ENCODE results near the gene ERP44.

The ERP44 gene

DNA sequence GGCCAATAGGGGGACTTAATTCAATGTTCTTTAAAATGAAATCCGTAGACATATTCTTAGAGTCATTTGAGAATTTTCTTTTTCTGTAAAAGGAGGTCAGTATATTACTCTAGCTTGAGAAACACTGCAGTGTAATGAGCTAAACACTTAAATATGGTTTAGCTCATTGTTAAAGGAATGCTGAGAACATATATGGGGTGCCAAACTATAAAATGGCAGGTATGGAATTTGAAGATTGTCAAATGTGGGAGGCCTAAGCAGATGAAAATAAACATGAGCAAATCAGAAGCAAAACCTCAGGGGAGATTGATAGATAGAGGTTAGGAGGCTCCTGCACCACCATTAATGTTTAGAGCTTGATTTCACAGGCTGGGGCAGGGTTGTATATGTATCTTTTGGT is 134.5 kb downstream of the ERP44 start:
- Histone ChIP-seq H4K20me1 (no peaks in the 10 kb centered on the region), H3K9me3 (replicated peaks in 1 of 11) (no peaks in the 10 kb centered on the region), H3K36me3 (peaks cover 34 to 99% (median 62%) of the 10 kb centered on the region in 11 experiments), H3K4me2 (no peak overlapping the region), H3K9ac (no peak overlapping the region), H3K27me3 (no peaks in the 10 kb centered on the region), H3K27ac (no peak overlapping the region), H3K4me3 (no peak overlapping the region), H3K4me1 (no peaks in the 10 kb centered on the region)
- TF ChIP-seq Cebpa-rat (IDR thresholded peaks at IDR 0.05), result no peak

DNA sequence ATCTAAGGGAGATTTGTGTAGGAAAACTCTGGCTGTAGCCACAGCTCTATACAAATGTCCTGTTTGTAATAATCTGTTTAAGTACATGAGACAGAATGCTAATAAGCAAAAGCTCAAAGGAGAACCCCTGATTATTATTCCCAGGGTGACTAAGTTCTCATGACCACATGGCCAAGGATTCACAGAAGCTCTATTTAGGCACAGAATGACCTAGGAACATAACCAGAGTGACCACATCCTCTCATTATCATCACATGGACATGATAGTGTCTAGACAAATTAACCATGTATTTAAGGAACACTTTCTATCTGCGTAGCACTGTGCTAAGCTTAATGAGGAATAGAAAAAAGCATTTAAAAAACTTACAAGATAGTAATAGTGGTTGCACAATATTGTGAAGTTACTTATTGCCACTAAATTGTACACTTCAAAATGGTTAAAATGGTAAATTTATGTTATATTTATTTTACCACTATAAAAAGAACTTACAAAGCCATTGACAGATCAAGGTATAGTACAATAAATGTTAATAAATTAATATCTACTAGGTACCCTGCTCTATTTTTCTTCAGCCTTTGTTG is 136.0 kb downstream of the ERP44 start:
- Histone ChIP-seq H3K36me3 (peaks cover 19 to 99% (median 56%) of the 10 kb centered on the region in 11 experiments), H3K4me3 (no peak overlapping the region), H3K4me1 (no peaks in the 10 kb centered on the region), H3K27ac (no peak overlapping the region), H3K4me2 (no peak overlapping the region), H4K20me1 (no peaks in the 10 kb centered on the region), H3K9ac (no peak overlapping the region), H3K27me3 (no peaks in the 10 kb centered on the region), H3K9me3 (replicated peaks in 1 of 11) (no peaks in the 10 kb centered on the region)
- no peak for TF ChIP-seq Cebpa-rat (IDR thresholded peaks at IDR 0.05)

DNA sequence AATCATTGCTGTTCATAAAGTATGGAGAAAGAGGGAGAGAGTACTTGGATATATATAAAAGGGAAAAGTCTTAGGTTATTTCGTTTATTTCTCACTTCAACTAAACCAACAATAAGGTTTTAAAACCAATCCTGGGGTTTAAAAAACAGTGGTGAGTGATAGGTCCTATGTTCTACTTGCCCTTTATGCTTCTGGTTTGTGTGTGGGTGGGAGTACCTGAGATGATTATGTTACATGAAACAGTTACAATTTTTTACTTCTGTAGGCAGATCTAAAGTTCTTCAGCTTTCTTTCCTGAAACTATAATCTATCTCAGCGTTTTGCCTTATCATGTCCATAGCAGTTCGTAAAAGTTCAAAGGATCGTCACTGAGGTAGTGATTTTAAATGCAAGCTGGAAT is 143.2 kb downstream of the ERP44 start:
- no peak overlapping the region; a peak in 1 of 22 replicates for H3K27ac ChIP-seq
- no peak for TF ChIP-seq Cebpa-rat (IDR thresholded peaks at IDR 0.05)
- H3K9me3 ChIP-seq (replicated peaks in 1 of 11), result peaks cover 0 to 20% (median 17%) of the 10 kb centered on the region in 11 experiments; a peak in 12 of 22 replicates
- no peaks in the 10 kb centered on the region; a peak in 1 of 22 replicates for H4K20me1 ChIP-seq
- H3K36me3 ChIP-seq, result peaks cover 25 to 69% (median 45%) of the 10 kb centered on the region in 11 experiments
- no peak overlapping the region for H3K9ac ChIP-seq
- H3K4me3 ChIP-seq, result no peak overlapping the region
- H3K27me3 ChIP-seq, result no peaks in the 10 kb centered on the region
- no peaks in the 10 kb centered on the region for H3K4me1 ChIP-seq
- no peak overlapping the region for H3K4me2 ChIP-seq

DNA sequence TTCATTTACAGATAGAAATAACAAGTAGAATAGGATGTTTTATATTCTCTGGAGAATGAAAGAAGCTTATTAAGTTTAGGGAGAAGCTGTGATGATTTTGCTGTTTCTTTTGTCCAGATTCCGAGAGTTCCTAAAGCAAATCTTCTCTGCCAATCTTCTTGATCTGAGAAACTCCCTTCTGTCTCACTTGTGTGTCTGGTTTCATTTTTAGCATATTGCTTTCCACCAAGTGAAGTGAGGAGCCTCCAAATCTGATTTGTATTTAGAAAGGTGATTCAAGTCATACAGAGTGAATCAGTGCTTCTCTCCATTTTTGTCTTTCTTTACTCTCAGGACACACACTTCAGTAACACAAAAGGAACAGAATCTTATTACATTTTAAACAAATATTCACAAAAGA is 144.0 kb downstream of the ERP44 start:
- H3K36me3 ChIP-seq, result peaks cover 21 to 61% (median 40%) of the 10 kb centered on the region in 11 experiments
- H3K27me3 ChIP-seq, result no peaks in the 10 kb centered on the region
- no peak overlapping the region for H3K4me2 ChIP-seq
- no peaks in the 10 kb centered on the region for H3K4me1 ChIP-seq
- H3K4me3 ChIP-seq, result no peak overlapping the region
- TF ChIP-seq Cebpa-rat (IDR thresholded peaks at IDR 0.05), result no peak
- H3K9ac ChIP-seq, result no peak overlapping the region
- no peak overlapping the region for H3K27ac ChIP-seq
- no peaks in the 10 kb centered on the region; a peak in 1 of 22 replicates for H4K20me1 ChIP-seq
- H3K9me3 ChIP-seq (replicated peaks in 1 of 11), result peaks cover 0 to 20% (median 17%) of the 10 kb centered on the region in 11 experiments; a peak in 12 of 22 replicates

DNA sequence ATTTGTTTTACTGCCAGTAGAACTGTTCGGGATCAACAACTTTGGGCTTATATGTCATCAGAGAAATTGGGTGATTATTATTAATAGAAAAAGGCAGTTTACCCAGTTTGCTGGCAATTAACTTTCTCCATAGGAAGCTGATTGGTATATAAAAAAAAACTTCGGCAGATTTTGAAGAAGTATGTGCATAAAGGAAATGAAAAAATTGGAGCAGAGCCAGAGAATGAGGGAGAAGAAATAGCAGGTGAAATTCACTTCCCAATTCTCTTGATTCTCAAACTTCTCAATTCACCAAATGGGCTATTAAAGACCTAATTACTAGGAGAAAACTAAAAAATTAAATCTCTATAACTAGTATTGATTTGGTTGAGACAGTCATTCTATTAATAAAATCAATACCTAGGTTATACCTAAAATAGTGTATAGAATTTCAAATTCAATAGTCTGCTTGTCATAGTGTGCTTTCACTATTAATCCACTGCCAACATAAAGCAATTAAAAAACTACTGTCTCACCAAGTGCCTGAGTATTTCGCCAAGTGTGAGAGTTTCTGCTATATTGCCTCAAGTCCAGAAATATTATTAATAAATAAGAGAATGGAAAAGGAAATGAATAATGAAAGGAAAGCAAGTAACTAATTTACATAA is 144.8 kb downstream of the ERP44 start:
- H3K27ac ChIP-seq, result no peak overlapping the region
- no peaks in the 10 kb centered on the region; a peak in 1 of 22 replicates for H4K20me1 ChIP-seq
- no peak overlapping the region for H3K4me2 ChIP-seq
- H3K9me3 ChIP-seq (replicated peaks in 1 of 11), result peaks cover 0 to 20% (median 17%) of the 10 kb centered on the region in 11 experiments; a peak in 12 of 22 replicates
- no peaks in the 10 kb centered on the region for H3K27me3 ChIP-seq
- TF ChIP-seq Cebpa-rat (IDR thresholded peaks at IDR 0.05), result no peak
- peaks cover 21 to 53% (median 34%) of the 10 kb centered on the region in 11 experiments for H3K36me3 ChIP-seq
- H3K4me3 ChIP-seq, result no peak overlapping the region
- no peak overlapping the region for H3K9ac ChIP-seq
- no peaks in the 10 kb centered on the region for H3K4me1 ChIP-seq

DNA sequence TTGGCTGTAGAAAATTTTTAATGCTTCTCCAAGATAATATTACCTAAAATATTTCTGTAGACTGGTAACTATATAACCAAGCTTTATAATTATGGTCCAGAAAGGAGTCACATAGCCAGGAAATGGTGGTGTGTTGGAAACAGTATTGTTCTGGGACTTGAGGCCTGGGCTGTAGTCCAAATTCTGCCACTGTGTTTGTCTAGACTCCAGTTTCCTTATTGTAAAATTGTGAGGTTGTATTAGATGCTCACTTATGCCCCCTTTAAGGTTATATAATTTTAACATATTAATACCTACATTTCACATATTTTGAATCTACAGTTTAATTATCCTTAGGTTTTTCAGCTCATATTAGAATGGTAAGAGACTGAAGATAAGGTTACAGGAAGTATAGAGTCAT is 149.9 kb downstream of the ERP44 start:
- Histone ChIP-seq H3K27me3 (no peaks in the 10 kb centered on the region), H3K9me3 (replicated peaks in 1 of 11) (peaks cover 0 to 20% (median 17%) of the 10 kb centered on the region in 11 experiments; a peak in 12 of 22 replicates), H3K36me3 (peaks cover 18 to 33% (median 28%) of the 10 kb centered on the region in 11 experiments), H3K4me3 (no peak overlapping the region), H3K27ac (no peak overlapping the region), H3K9ac (no peak overlapping the region), H3K4me2 (no peak overlapping the region), H3K4me1 (no peaks in the 10 kb centered on the region), H4K20me1 (no peaks in the 10 kb centered on the region; a peak in 1 of 22 replicates)
- no peak for TF ChIP-seq Cebpa-rat (IDR thresholded peaks at IDR 0.05)

DNA sequence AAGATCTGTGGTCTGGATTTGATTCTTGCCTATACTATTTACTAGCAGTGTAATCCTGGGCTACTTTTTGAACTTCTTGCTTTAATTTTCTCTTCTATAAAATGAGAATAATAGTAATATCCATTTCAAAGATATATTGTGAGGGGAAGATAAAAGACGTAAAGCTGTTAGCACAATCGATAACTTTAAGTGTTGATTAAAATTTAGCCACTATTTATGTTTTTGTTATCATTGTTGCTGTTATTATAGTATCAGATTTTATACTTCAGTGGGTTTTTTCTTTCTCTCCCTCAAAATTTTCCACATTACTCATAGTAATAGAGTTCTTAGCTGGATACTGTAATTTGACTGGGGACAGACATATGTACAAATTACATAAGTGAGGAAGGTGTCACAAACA is 150.3 kb downstream of the ERP44 start:
- Histone ChIP-seq H3K4me2 (no peak overlapping the region), H3K9ac (no peak overlapping the region), H3K36me3 (peaks cover 15 to 32% (median 26%) of the 10 kb centered on the region in 11 experiments), H3K27me3 (no peaks in the 10 kb centered on the region), H3K9me3 (replicated peaks in 1 of 11) (peaks cover 0 to 18% (median 17%) of the 10 kb centered on the region in 11 experiments; a peak in 14 of 22 replicates), H3K4me1 (no peaks in the 10 kb centered on the region), H3K4me3 (no peak overlapping the region), H3K27ac (no peak overlapping the region), H4K20me1 (no peaks in the 10 kb centered on the region; a peak in 1 of 22 replicates)
- TF ChIP-seq Cebpa-rat (IDR thresholded peaks at IDR 0.05), result no peak

DNA sequence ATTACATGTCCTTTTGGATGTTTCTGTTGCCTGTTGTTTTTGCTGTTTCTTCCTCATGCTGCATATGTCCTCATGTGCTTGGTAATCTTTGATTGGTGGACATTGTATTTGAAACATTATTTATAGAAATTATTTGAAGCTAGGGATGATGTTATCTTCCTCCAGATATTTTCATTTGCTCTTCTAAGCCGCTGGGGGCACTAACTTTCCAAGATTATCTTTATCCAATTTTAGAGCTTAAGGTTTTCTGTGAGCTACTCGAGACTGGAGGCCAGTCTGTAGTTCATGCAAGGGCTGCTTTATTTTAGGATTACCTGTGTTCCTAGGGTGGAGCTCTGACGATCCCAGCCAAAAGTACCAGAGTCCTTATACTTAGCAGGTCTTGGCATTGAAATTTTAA is 151.4 kb downstream of the ERP44 start:
- no peak for TF ChIP-seq Cebpa-rat (IDR thresholded peaks at IDR 0.05)
- H3K4me1 ChIP-seq, result no peaks in the 10 kb centered on the region
- no peaks in the 10 kb centered on the region for H3K27me3 ChIP-seq
- peaks cover 17 to 33% (median 22%) of the 10 kb centered on the region in 11 experiments for H3K36me3 ChIP-seq
- H3K9me3 ChIP-seq (replicated peaks in 1 of 11), result peaks cover 6 to 22% (median 13%) of the 10 kb centered on the region in 11 experiments; a peak in 16 of 22 replicates
- H3K9ac ChIP-seq, result no peak overlapping the region
- H3K4me3 ChIP-seq, result no peak overlapping the region
- no peak overlapping the region for H3K4me2 ChIP-seq
- H3K27ac ChIP-seq, result no peak overlapping the region
- no peaks in the 10 kb centered on the region; a peak in 1 of 22 replicates for H4K20me1 ChIP-seq

DNA sequence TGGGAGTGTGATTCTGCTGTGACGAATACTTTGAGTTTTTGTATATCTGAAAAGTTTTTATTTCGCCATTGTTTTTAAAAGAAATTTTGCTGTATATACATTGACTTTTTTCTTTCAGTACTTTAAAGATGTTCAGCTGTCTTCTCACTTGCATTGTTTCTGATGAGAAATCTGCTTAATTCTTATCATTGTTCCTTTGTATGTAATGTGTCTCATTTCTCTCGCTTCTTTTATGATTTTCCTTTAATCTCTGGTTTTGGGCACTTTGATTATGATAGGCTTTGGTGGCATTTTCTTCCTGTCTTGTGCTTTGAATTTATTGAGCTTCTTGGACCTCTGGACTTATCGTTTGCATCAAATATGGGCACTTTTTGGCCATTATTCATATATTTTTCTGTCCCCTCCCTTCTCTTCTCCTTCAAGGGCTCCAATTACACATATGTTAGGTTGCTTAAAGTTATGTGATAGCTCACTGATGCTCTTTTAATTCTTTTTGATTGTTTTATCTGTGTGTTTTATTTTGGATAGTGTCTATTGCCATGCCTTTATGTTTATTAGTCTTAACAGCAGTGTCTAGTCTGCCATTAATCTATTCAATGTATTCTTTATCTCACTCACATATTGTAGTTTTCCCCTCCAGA is 161.7 kb downstream of the ERP44 start:
- Histone ChIP-seq H3K36me3 (peaks cover 4 to 39% (median 16%) of the 10 kb centered on the region in 11 experiments; a peak in 16 of 22 replicates), H3K4me2 (no peak overlapping the region), H3K9ac (no peak overlapping the region), H3K4me1 (no peaks in the 10 kb centered on the region), H3K27me3 (no peaks in the 10 kb centered on the region), H3K9me3 (replicated peaks in 1 of 11) (peaks cover 0 to 19% (median 7%) of the 10 kb centered on the region in 11 experiments; a peak in 12 of 22 replicates), H4K20me1 (no peaks in the 10 kb centered on the region; a peak in 1 of 22 replicates), H3K27ac (no peak overlapping the region), H3K4me3 (no peak overlapping the region)
- no peak for TF ChIP-seq Cebpa-rat (IDR thresholded peaks at IDR 0.05)

Data from BLaER1 treated with 17β-estradiol and CSF1 and Interleukin-3, amounts not matched to agents 10 nM and 100 nM (cell line).